Gastroesophageal sphincter (tissue), 3 donors: ENCODE measurements around the gene GCN1.

ENCODE experiments used
- EP300 ChIP-seq: sonication (generic); formaldehyde crosslinking; IDR thresholded peaks from one replicate; pipeline ENCODE4 v1.6.1; 2017; ENCODE audit warnings: antibody characterized with exemption, mild to moderate bottlenecking
- POLR2A ChIP-seq, 2 donors: fragments of 450-650 bp; IDR thresholded peaks; one replicate each; pipeline ENCODE4 v1.6.1; 2017; ENCODE audit warnings: antibody characterized with exemption in 2 of 2, mild to moderate bottlenecking in 2 of 2, moderate library complexity in 1 of 2
- TF ChIP-seq, protein P1 (sequence below), 4 experiments: fragments of 200-600 bp in 2 of 4; fragments of 450-650 bp in 2 of 4; sonication (generic) in 1 of 4; IDR thresholded peaks; one replicate each; pipeline ENCODE4 v1.5.1; 2017 to 2019; ENCODE audit warnings: antibody characterized with exemption in 4 of 4, mild to moderate bottlenecking in 2 of 4, moderate library complexity in 2 of 4

DNA sequence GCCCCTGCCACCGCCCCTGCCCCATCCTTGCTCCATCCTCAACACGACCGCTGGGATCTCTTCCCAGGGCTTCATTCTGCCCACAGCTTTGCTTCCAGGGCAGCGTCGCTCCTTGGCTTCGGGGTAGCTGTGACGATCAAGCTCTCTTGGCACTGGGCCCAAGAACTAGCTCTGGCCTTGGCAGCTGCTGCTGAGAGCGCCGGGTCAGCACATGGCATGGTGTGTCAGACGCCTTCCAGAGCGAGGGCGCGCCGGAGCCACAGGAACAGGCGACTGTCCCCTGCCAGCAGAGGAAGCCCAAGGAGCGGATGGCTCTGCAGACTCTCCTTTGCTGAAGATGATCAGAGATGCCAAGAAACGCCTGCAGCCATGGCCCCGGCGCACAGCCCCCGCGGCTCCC, 93.9 kb downstream of the GCN1 start:
- TF ChIP-seq, protein P1, sequence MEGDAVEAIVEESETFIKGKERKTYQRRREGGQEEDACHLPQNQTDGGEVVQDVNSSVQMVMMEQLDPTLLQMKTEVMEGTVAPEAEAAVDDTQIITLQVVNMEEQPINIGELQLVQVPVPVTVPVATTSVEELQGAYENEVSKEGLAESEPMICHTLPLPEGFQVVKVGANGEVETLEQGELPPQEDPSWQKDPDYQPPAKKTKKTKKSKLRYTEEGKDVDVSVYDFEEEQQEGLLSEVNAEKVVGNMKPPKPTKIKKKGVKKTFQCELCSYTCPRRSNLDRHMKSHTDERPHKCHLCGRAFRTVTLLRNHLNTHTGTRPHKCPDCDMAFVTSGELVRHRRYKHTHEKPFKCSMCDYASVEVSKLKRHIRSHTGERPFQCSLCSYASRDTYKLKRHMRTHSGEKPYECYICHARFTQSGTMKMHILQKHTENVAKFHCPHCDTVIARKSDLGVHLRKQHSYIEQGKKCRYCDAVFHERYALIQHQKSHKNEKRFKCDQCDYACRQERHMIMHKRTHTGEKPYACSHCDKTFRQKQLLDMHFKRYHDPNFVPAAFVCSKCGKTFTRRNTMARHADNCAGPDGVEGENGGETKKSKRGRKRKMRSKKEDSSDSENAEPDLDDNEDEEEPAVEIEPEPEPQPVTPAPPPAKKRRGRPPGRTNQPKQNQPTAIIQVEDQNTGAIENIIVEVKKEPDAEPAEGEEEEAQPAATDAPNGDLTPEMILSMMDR (IDR thresholded peaks at IDR 0.05) = no peak
- TF ChIP-seq POLR2A (IDR thresholded peaks at IDR 0.05) (no peak), EP300 (no peak)
